Mesenchymal stem cell (in vitro differentiated cells and primary cell): ENCODE measurements around the gene ASCL5.

Source experiments
- DNase-seq: peaks from one replicate; pipeline ENCODE4 v3.0.0-alpha.2; 2013
- H2AFZ ChIP-seq: one replicate; pipeline ENCODE4 v1.6.1; 2013; ENCODE audit warnings: low read depth, mild to moderate bottlenecking, control low read depth, inconsistent platforms, low read length, moderate library complexity
- H2AK5ac ChIP-seq: 2 replicates; pipeline ENCODE4 v1.6.1; 2013; ENCODE audit warnings: low read length, moderate library complexity, mild to moderate bottlenecking, inconsistent platforms; ENCODE audit not compliant: severe bottlenecking
- H2BK120ac ChIP-seq: one replicate; pipeline ENCODE4 v1.6.1; 2013; ENCODE audit warnings: low read depth, mild to moderate bottlenecking, inconsistent platforms, low read length, moderate library complexity
- H2BK12ac ChIP-seq, 2 experiments: one replicate each; pipeline ENCODE4 v1.6.1; 2013; ENCODE audit warnings: inconsistent platforms in 2 of 2, low read length in 2 of 2, mild to moderate bottlenecking in 2 of 2, moderate library complexity in 2 of 2, control low read depth in 1 of 2
- H2BK15ac ChIP-seq: one replicate; pipeline ENCODE4 v1.6.1; 2013; ENCODE audit warnings: mild to moderate bottlenecking, low read depth, inconsistent platforms; ENCODE audit not compliant: poor library complexity, severe bottlenecking
- H2BK5ac ChIP-seq: 2 replicates; pipeline ENCODE4 v1.6.1; 2013; ENCODE audit warnings: low read depth, mild to moderate bottlenecking, low read length, control low read depth, inconsistent platforms; ENCODE audit not compliant: poor library complexity, severe bottlenecking
- H3K14ac ChIP-seq, 2 experiments: one replicate each; pipeline ENCODE4 v1.6.1; 2013; ENCODE audit warnings: inconsistent platforms in 2 of 2, low read length in 2 of 2, control low read depth in 1 of 2, mild to moderate bottlenecking in 1 of 2, moderate library complexity in 1 of 2
- H3K18ac ChIP-seq, 2 experiments: one replicate each; pipeline ENCODE4 v1.6.1; 2013; ENCODE audit warnings: inconsistent platforms in 2 of 2, low read length in 2 of 2, control low read depth in 1 of 2, low read depth in 1 of 2, mild to moderate bottlenecking in 1 of 2
- H3K23ac ChIP-seq, 2 experiments: one replicate each; pipeline ENCODE4 v1.6.1; 2013; ENCODE audit warnings: inconsistent platforms in 2 of 2, low read length in 2 of 2, mild to moderate bottlenecking in 2 of 2, moderate library complexity in 2 of 2, control low read depth in 1 of 2
- H3K27ac ChIP-seq: 2 replicates; pipeline ENCODE4 v1.5.1; 2013; ENCODE audit warnings: mild to moderate bottlenecking, moderate library complexity, low read length, control low read depth, inconsistent platforms; ENCODE audit not compliant: poor library complexity, severe bottlenecking
- H3K27me3 ChIP-seq, 2 experiments: 2 replicates each; pipeline versions ENCODE4 v1.6.1 to v1.7.0; 2013; ENCODE audit warnings: low read length in 2 of 2, mild to moderate bottlenecking in 2 of 2, moderate library complexity in 2 of 2, control low read depth in 1 of 2, inconsistent platforms in 1 of 2; ENCODE audit not compliant: control insufficient read depth in 1 of 2, insufficient read depth in 1 of 2
- H3K36me3 ChIP-seq, 2 experiments: 2 replicates each; pipeline versions ENCODE4 v1.6.1 to v1.7.0; 2013; ENCODE audit warnings: low read length in 2 of 2, control low read depth in 1 of 2, inconsistent platforms in 1 of 2, low read depth in 1 of 2, mild to moderate bottlenecking in 1 of 2; ENCODE audit not compliant: insufficient read depth in 2 of 2, control insufficient read depth in 1 of 2
- H3K4ac ChIP-seq, 2 experiments: one replicate each; pipeline ENCODE4 v1.6.1; 2013; ENCODE audit warnings: inconsistent platforms in 2 of 2, low read length in 2 of 2, mild to moderate bottlenecking in 2 of 2, moderate library complexity in 2 of 2, control low read depth in 1 of 2, low read depth in 1 of 2
- H3K4me1 ChIP-seq: 2 replicates; pipeline ENCODE4 v1.6.1; 2013; ENCODE audit warnings: low read depth, low read length, control low read depth; ENCODE audit not compliant: control insufficient read depth, insufficient read depth
- H3K4me2 ChIP-seq: 2 replicates; pipeline ENCODE4 v1.6.1; 2013; ENCODE audit warnings: low read length, mild to moderate bottlenecking, inconsistent platforms; ENCODE audit not compliant: poor library complexity, severe bottlenecking
- H3K4me3 ChIP-seq, 2 experiments: 2 replicates each; pipeline versions ENCODE4 v1.5.1 to v1.7.0; 2013; ENCODE audit warnings: low read length in 2 of 2, mild to moderate bottlenecking in 2 of 2, control low read depth in 1 of 2, low read depth in 1 of 2; ENCODE audit not compliant: insufficient read depth in 1 of 2
- H3K79me1 ChIP-seq: replicated peaks from 2 replicates; pipeline ENCODE4 v1.6.1; 2013; ENCODE audit warnings: mild to moderate bottlenecking, control low read depth, low read length, inconsistent platforms; ENCODE audit not compliant: poor library complexity, severe bottlenecking
- H3K9ac ChIP-seq: 2 replicates; pipeline ENCODE4 v1.7.0; 2013; ENCODE audit warnings: mild to moderate bottlenecking, low read length, moderate library complexity
- H3K9me3 ChIP-seq: 2 replicates; pipeline ENCODE4 v1.7.0; 2013; ENCODE audit warnings: mild to moderate bottlenecking, low read length; ENCODE audit not compliant: control insufficient read depth
- H4K8ac ChIP-seq: one replicate; pipeline ENCODE4 v1.6.1; 2013; ENCODE audit warnings: inconsistent platforms, mild to moderate bottlenecking, low read length, moderate library complexity
- H4K91ac ChIP-seq: one replicate; pipeline ENCODE4 v1.6.1; 2013; ENCODE audit warnings: mild to moderate bottlenecking, low read length, inconsistent platforms
- WGBS: methylation state at CpG from one replicate; pipeline ENCODE4 v1.1.7; 2013; ENCODE audit warnings: mixed read lengths; 5-methylcytosine and 5-hydroxymethylcytosine counted together

ASCL5 gene

DNA sequence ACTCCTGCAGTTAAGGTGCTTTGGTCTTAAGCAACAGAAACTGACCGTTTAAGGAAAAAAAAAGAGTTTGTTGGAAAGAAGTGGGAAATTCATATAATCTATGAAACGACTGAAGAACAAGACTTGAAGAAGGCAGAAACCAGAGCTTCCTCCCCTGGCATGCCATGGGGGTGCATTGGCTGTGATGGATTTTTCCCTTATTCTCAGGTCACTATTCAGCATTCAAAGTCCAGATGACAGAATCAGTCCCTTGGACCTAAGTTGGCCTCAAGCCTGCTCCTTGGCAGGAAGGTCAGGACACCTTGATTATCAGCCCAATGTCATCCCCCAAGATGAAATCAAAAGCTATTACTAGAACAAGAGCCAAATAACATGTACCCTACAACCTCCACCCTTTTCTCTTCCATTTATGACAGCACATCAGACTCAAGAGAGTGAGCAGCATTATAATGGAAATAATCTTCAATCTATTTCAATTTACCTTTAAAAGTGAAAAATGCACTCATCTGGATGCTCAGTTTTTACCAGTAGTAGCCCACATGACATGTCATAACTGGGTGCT is 43.1 kb upstream of the ASCL5 start:
- Histone ChIP-seq H3K4me3 (peak overlapping the region in 1 of 2 experiments; percentile 85), H2BK12ac (no peak overlapping the region), H2BK5ac (no peak overlapping the region), H4K91ac (no peak overlapping the region), H3K23ac (no peak overlapping the region), H3K36me3 (no peaks in the 10 kb centered on the region), H2BK15ac (no peak overlapping the region), H3K27me3 (peaks cover 4 to 11% of the 10 kb centered on the region in 2 experiments), H3K79me1 (no peaks in the 10 kb centered on the region), H3K4me2 (peak overlapping the region; percentile 99), H3K9me3 (no peaks in the 10 kb centered on the region), H2AK5ac (no peak overlapping the region), H3K14ac (no peak overlapping the region), H2AFZ (no peak overlapping the region), H3K18ac (no peak overlapping the region), H4K8ac (no peak overlapping the region), H3K9ac (peak overlapping the region; percentile 18), H2BK120ac (no peak overlapping the region), H3K4ac (no peak overlapping the region), H3K4me1 (peaks cover 7% of the 10 kb centered on the region), H3K27ac (no peak overlapping the region)
- 91% methylated on average over 2 of the region's 2 CpGs for WGBS
- DNase-seq: peak; percentile 15

DNA sequence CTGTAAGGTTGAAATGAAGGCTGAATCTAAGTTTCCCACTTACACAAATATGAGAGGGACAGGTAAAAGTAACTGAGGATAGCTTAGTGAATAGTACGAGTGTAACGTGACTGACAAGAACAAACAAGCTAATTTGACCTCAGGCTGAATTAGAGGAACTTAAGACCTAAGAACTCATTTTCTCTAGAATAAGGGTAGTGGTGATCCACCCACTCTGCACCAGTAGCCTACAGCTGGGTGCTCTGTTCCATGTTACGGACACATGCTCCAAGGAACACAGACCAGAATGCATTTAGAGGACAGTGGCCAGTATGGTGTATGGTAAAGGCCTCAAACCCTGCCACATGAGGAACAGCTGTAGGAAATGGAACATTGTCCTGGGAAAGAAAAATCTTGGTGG is 42.2 kb upstream of the ASCL5 start:
- Histone ChIP-seq H2AK5ac (no peak overlapping the region), H3K79me1 (no peaks in the 10 kb centered on the region), H2BK120ac (no peak overlapping the region), H3K4me1 (peaks cover 10% of the 10 kb centered on the region), H3K27ac (no peak overlapping the region), H3K36me3 (no peaks in the 10 kb centered on the region), H3K4ac (no peak overlapping the region), H3K4me3 (no peak overlapping the region), H3K14ac (no peak overlapping the region), H2BK5ac (no peak overlapping the region), H2BK15ac (no peak overlapping the region), H3K18ac (no peak overlapping the region), H3K9me3 (no peaks in the 10 kb centered on the region), H2AFZ (no peak overlapping the region), H3K4me2 (no peak overlapping the region), H3K9ac (no peak overlapping the region), H4K91ac (peak overlapping the region; percentile 50), H2BK12ac (no peak overlapping the region), H3K23ac (no peak overlapping the region), H4K8ac (no peak overlapping the region), H3K27me3 (peaks cover 4 to 11% of the 10 kb centered on the region in 2 experiments)
- DNase-seq: no peak
- 100% methylated on average over 1 of the region's 3 CpGs for WGBS

DNA sequence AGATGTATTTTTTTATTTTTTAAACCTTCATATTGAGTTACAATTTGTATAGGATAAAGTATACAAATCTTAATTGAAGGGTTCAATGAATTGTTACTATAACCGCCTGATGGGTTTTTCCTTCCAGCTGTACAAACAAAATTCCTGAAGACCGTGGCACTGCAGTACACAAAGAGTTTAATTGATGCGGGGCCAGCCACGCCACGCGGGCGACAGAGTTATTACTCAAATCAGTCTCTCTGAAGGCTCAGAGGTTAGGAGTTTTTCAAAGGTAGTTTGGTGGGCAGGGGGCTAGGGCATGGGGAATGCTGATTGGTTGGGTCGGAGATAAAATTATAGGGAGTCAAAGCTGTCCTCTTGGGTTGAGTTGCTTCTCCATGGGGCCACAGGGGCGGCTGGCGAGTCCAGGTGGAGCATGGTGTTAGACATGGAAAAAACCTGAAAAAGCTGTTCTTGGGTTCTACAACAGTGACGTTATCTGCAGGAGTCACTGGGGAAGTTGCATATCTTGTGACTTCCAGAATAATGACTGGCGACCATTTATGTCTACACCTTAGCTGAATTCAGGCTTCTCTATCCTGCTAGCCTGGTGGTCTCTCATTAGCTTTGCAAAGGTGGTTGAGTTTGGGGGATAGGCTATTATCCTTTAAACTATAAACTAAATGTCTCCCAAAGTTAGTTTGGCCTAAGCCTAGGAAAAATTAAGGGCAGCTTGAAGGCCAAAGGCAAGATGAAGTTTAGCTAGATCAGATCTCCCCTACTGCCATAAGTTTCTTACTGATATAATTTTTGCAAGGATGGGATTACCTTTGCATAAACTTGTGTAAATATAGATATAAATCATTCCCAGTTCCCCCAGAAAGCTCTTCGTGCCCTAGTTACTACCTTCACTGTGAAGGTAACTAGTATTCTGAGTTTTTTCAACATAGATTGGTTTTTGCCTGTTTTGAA is 40.3 kb upstream of the ASCL5 start:
- WGBS: 91% methylated on average over 12 of the region's 13 CpGs
- no peak overlapping the region for H4K8ac ChIP-seq
- H2BK5ac ChIP-seq: no peak overlapping the region
- peaks cover 10% of the 10 kb centered on the region for H3K4me1 ChIP-seq
- no peak overlapping the region for H3K9ac ChIP-seq
- no peak overlapping the region for H3K14ac ChIP-seq
- no peaks in the 10 kb centered on the region for H3K9me3 ChIP-seq
- no peak overlapping the region for H3K4me2 ChIP-seq
- no peak overlapping the region for H3K27ac ChIP-seq
- no peaks in the 10 kb centered on the region for H3K36me3 ChIP-seq
- no peak overlapping the region for H2BK15ac ChIP-seq
- no peak overlapping the region for H3K4ac ChIP-seq
- H2BK12ac ChIP-seq: no peak overlapping the region
- H4K91ac ChIP-seq: no peak overlapping the region
- no peak overlapping the region for H2AFZ ChIP-seq
- H2AK5ac ChIP-seq: no peak overlapping the region
- H3K4me3 ChIP-seq: no peak overlapping the region
- no peak overlapping the region for H3K23ac ChIP-seq
- no peak for DNase-seq
- no peaks in the 10 kb centered on the region for H3K79me1 ChIP-seq
- H3K18ac ChIP-seq: no peak overlapping the region
- H2BK120ac ChIP-seq: peak overlapping the region; percentile 19
- H3K27me3 ChIP-seq: peaks cover 4 to 11% of the 10 kb centered on the region in 2 experiments

DNA sequence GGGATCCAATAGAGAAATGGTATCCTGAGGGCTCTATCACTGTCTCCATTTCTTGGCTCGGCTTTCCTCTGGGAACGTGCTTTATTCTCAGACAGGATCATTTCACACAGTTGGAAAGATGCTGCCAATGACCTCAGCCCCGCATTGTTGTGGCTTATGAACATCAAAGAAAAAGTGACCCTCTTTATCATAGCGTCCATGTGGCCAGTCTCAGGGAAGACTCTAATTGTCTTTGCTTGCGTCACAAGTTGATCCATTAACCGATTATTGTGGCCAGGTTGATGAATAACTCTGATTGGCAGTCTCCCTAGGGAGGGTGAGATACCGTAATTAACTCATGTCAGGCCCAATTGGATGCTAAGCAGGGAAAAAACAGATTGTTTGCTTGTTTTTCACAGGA is 37.7 kb upstream of the ASCL5 start:
- no peak overlapping the region for H3K9ac ChIP-seq
- no peak overlapping the region for H2BK120ac ChIP-seq
- H4K91ac ChIP-seq: no peak overlapping the region
- no peaks in the 10 kb centered on the region for H3K36me3 ChIP-seq
- DNase-seq: no peak
- H3K79me1 ChIP-seq: no peaks in the 10 kb centered on the region
- H3K4me1 ChIP-seq: peaks cover 5% of the 10 kb centered on the region
- H3K27me3 ChIP-seq: peaks cover 9 to 11% of the 10 kb centered on the region in 2 experiments
- no peak overlapping the region for H2BK12ac ChIP-seq
- H3K4me2 ChIP-seq: no peak overlapping the region
- H3K18ac ChIP-seq: no peak overlapping the region
- no peak overlapping the region for H3K14ac ChIP-seq
- no peak overlapping the region for H2AK5ac ChIP-seq
- no peak overlapping the region for H2BK5ac ChIP-seq
- no peak overlapping the region for H3K4ac ChIP-seq
- no peak overlapping the region for H2BK15ac ChIP-seq
- H2AFZ ChIP-seq: no peak overlapping the region
- no peak overlapping the region for H3K23ac ChIP-seq
- H3K27ac ChIP-seq: no peak overlapping the region
- no peak overlapping the region for H4K8ac ChIP-seq
- 87% methylated on average over 7 of the region's 7 CpGs for WGBS
- no peaks in the 10 kb centered on the region for H3K9me3 ChIP-seq
- no peak overlapping the region for H3K4me3 ChIP-seq
